HCT116 (cell line): ENCODE measurements around the gene MYEOV. TPM values are rescaled to one million over a fixed set of nuclear protein-coding genes. Genes with fewer than 3 reads are reported as not detected.

ENCODE experiments used
- ATAC-seq: fragments of 200-7000 bp; cut with Tn5 transposase; 2 replicates; pipeline ENCODE4 v1.9.1; 2020; ENCODE audit warnings: mild to moderate bottlenecking, moderate library complexity
- BruUV-seq: library from RNA; stranded (reverse); fragments of 400-500 nt; replicated peaks from 2 replicates; lab custom pipeline; 2021; lab: Mats Ljungman, UMichigan
- CTCF ChIA-PET: fragments of 300-600 bp; sonication (Branson Sonifier 250); formaldehyde crosslinking; loops from one replicate; lab custom pipeline; 2021; ENCODE audit warnings: antibody characterized with exemption; lab: Charles Lee
- POLR2A ChIA-PET: fragments of 300-600, 350-600 bp; sonication (Branson Sonifier 250); formaldehyde crosslinking; loops from one replicate; lab custom pipeline; 2021; ENCODE audit warnings: antibody characterized with exemption; lab: Charles Lee
- RAD21 ChIA-PET, 2 experiments: fragments of 300-600 bp; sonication (Branson Sonifier 250); formaldehyde crosslinking; loops; one replicate each; lab custom pipeline; 2023; ENCODE audit warnings: low total read pairs in 2 of 2; ENCODE audit not compliant: uncharacterized antibody in 2 of 2, unreplicated experiment in 2 of 2, low non-redundant PET in 1 of 2; lab: Charles Lee
- DNase-seq: peaks from one replicate; pipeline ENCODE4 v3.0.0-alpha.2; 2010; ENCODE audit warnings: low read depth, low spot score
- H2AFZ ChIP-seq: fragments of 200-600 bp; shearing (Covaris generic), sonication (generic); 2 replicates; pipeline ENCODE4 v1.6.1; 2017; ENCODE audit warnings: low read depth, mixed run types, mixed read lengths, antibody characterized with exemption, low read length; ENCODE audit not compliant: poor library complexity, severe bottlenecking
- H3K27ac ChIP-seq: 2 replicates; pipeline ENCODE4 v1.5.1; 2012; ENCODE audit warnings: low read depth, low read length
- H3K27me3 ChIP-seq: fragments of 200-600 bp; sonication (generic); 2 replicates; pipeline ENCODE4 v1.6.1; 2016; ENCODE audit warnings: mixed run types, low read length, mixed read lengths; ENCODE audit not compliant: insufficient read depth
- H3K36me3 ChIP-seq, 2 experiments: fragments of 200-500 bp in 1 of 2; fragments of 200-600 bp in 1 of 2; sonication (Bioruptor generic) in 1 of 2; sonication (generic) in 1 of 2; 2 replicates each; pipeline versions ENCODE4 v1.5.1 to v1.6.1; 2014 to 2016; ENCODE audit warnings: low read length in 2 of 2, inconsistent platforms in 1 of 2, mixed read lengths in 1 of 2, mixed run types in 1 of 2; ENCODE audit not compliant: insufficient read depth in 2 of 2, control insufficient read depth in 1 of 2
- H3K4me1 ChIP-seq, 2 experiments: fragments of 200-600 bp in 1 of 2; sonication (generic) in 1 of 2; 2 replicates each; pipeline versions ENCODE4 v1.5.1 to v1.6.1; 2012 to 2017; ENCODE audit warnings: low read length in 2 of 2, inconsistent platforms in 1 of 2, mild to moderate bottlenecking in 1 of 2, mixed read lengths in 1 of 2, mixed run types in 1 of 2, moderate library complexity in 1 of 2; ENCODE audit not compliant: insufficient read depth in 2 of 2, control insufficient read depth in 1 of 2
- H3K4me2 ChIP-seq: fragments of 200-600 bp; sonication (generic); 2 replicates; pipeline ENCODE4 v1.6.1; 2017; ENCODE audit warnings: mixed run types, low read length, mixed read lengths
- H3K4me3 ChIP-seq, 2 experiments: fragments of 200-600 bp in 1 of 2; sonication (generic) in 1 of 2; replicated peaks in 1 of 2; 2 replicates each; pipeline ENCODE4 v1.5.1; 2011 to 2016; ENCODE audit warnings: low read length in 2 of 2, control low read depth in 1 of 2, low read depth in 1 of 2, mild to moderate bottlenecking in 1 of 2, mixed read lengths in 1 of 2, mixed run types in 1 of 2
- H3K79me2 ChIP-seq: fragments of 200-600 bp; sonication (generic); 2 replicates; pipeline ENCODE4 v1.6.1; 2017; ENCODE audit warnings: mild to moderate bottlenecking, mixed run types, low read length, moderate library complexity, mixed read lengths; ENCODE audit not compliant: insufficient read depth
- H3K9ac ChIP-seq: fragments of 200-600 bp; sonication (generic); 2 replicates; pipeline ENCODE4 v1.6.1; 2016; ENCODE audit warnings: low read length, mixed read lengths
- H3K9me2 ChIP-seq: fragments of 200-600 bp; sonication (generic), shearing (Covaris generic); 2 replicates; pipeline ENCODE4 v1.6.1; 2017; ENCODE audit warnings: mixed run types, mild to moderate bottlenecking, moderate library complexity; ENCODE audit not compliant: insufficient read depth
- H3K9me3 ChIP-seq, 2 experiments: fragments of 200-500 bp in 1 of 2; fragments of 200-600 bp in 1 of 2; sonication (Bioruptor generic) in 1 of 2; sonication (generic) in 1 of 2; 2 replicates each; pipeline ENCODE4 v1.6.1; 2014 to 2017; ENCODE audit warnings: low read length in 2 of 2, mixed read lengths in 2 of 2, inconsistent platforms in 1 of 2, low read depth in 1 of 2, mild to moderate bottlenecking in 1 of 2, mixed run types in 1 of 2, moderate library complexity in 1 of 2; ENCODE audit not compliant: control insufficient read depth in 1 of 2, insufficient read depth in 1 of 2
- H4K20me1 ChIP-seq: fragments of 200-600 bp; sonication (generic), shearing (Covaris generic); 2 replicates; pipeline ENCODE4 v1.6.1; 2017; ENCODE audit warnings: mixed run types, mild to moderate bottlenecking, moderate library complexity; ENCODE audit not compliant: insufficient read depth
- ATF3 ChIP-seq: IDR thresholded peaks from 2 replicates; pipeline ENCODE4 v1.6.1; 2012
- CBX3 ChIP-seq: IDR thresholded peaks from 2 replicates; pipeline ENCODE4 v1.6.1; 2012; ENCODE audit warnings: low read depth
- CEBPB ChIP-seq: IDR thresholded peaks from 2 replicates; pipeline ENCODE4 v1.6.1; 2012; ENCODE audit warnings: low read depth
- EGR1 ChIP-seq: IDR thresholded peaks from 2 replicates; pipeline ENCODE4 v1.6.1; 2012; ENCODE audit warnings: low read depth
- ELF1 ChIP-seq: IDR thresholded peaks from 2 replicates; pipeline ENCODE4 v1.6.1; 2012; ENCODE audit warnings: low read depth, borderline replicate concordance
- FOSL1 ChIP-seq: IDR thresholded peaks from 2 replicates; pipeline ENCODE4 v1.6.1; 2012; ENCODE audit warnings: low read depth
- MAX ChIP-seq: IDR thresholded peaks from 2 replicates; pipeline ENCODE4 v1.6.1; 2012
- POLR2A ChIP-seq: IDR thresholded peaks from 2 replicates; pipeline ENCODE4 v1.7.0; 2011; ENCODE audit warnings: borderline replicate concordance; ENCODE audit not compliant: insufficient read depth, insufficient read length; ENCODE audit errors: extremely low read depth
- POLR2AphosphoS5 ChIP-seq: IDR thresholded peaks from 2 replicates; pipeline ENCODE4 v1.6.1; 2011; ENCODE audit warnings: mild to moderate bottlenecking, low read depth, low read length, moderate library complexity
- RAD21 ChIP-seq: IDR thresholded peaks from 2 replicates; pipeline ENCODE4 v1.6.1; 2012; ENCODE audit warnings: low read depth, mild to moderate bottlenecking
- SIN3A ChIP-seq: IDR thresholded peaks from 2 replicates; pipeline ENCODE4 v1.6.1; 2012; ENCODE audit warnings: low read depth
- SP1 ChIP-seq: IDR thresholded peaks from 2 replicates; pipeline ENCODE4 v1.6.1; 2012; ENCODE audit warnings: low read depth
- SRF ChIP-seq: IDR thresholded peaks from 2 replicates; pipeline ENCODE4 v1.6.1; 2012; ENCODE audit warnings: low read depth
- TCF7L2 ChIP-seq: IDR thresholded peaks from 2 replicates; pipeline ENCODE4 v1.7.0; 2011; ENCODE audit warnings: borderline replicate concordance, inconsistent platforms; ENCODE audit not compliant: insufficient read depth, insufficient read length; ENCODE audit errors: extremely low read depth
- YY1 ChIP-seq: IDR thresholded peaks from 2 replicates; pipeline ENCODE4 v1.6.1; 2011; ENCODE audit warnings: low read length, low read depth, moderate library complexity, mild to moderate bottlenecking; ENCODE audit not compliant: insufficient replicate concordance; ENCODE audit errors: extremely low read depth
- ZFX ChIP-seq: fragments of 450-650 bp; IDR thresholded peaks from 2 replicates; pipeline ENCODE4 v1.6.1; 2017
- ZNF274 ChIP-seq: fragments of 200-500 bp; sonication (Bioruptor generic); IDR thresholded peaks from 2 replicates; pipeline ENCODE4 v1.6.1; 2014; ENCODE audit warnings: mild to moderate bottlenecking, low read depth, low read length, inconsistent platforms
- intact Hi-C: fragments of 100-400 bp; cut with micrococcal nuclease; formaldehyde crosslinking; loops from 2 replicates; pipeline ENCODE4 v1.10.0; 2022
- total RNA-seq: library from RNA; stranded (reverse); gene quantifications from one replicate; pipeline ENCODE4 v1.2.1, GENCODE V29; 2021; ENCODE audit not compliant: unreplicated experiment

MYEOV gene
- total RNA-seq, 1 experiment from 2014 or later = 135 TPM

- no peak for TF ChIP-seq ZNF274
These were observed 8.9 kb upstream of the MYEOV start (continued) for GRCh38 chr11:69285091-69285490.

DNA sequence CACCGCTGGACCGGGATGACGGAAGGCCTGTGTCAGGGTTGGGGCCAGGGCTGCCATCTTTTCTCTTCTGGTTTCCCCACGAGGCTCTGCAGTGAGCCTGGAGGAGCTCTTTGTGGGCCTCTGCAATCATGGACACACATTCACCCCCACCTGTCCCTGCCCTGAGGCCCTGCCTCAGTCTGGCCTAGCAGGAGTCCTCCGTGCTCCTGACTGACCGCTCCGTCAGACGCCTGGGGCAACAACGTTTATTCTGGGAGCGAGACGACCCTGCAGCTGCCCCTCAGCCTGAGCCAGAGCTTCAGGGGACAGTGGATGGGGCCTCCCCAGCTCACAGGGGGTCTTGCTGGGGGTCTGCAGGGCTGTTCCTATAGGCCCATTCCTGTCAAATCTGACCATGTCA, 8.2 kb upstream of the MYEOV start:
- H2AFZ ChIP-seq = no peak overlapping the region
- H3K27me3 ChIP-seq = no peaks in the 10 kb centered on the region
- DNase-seq = no peak
- no peaks in the 10 kb centered on the region for H4K20me1 ChIP-seq
- no peaks in the 10 kb centered on the region for H3K9me2 ChIP-seq
- peaks cover 0 to 4% of the 10 kb centered on the region in 2 experiments; a peak in 1 of 4 replicates for H3K9me3 ChIP-seq
- no peak overlapping the region for H3K27ac ChIP-seq
- H3K36me3 ChIP-seq = no peaks in the 10 kb centered on the region
- intact Hi-C loops = no loop called here
- H3K4me2 ChIP-seq = no peak overlapping the region
- POLR2A ChIA-PET = no interaction called here
- H3K4me3 ChIP-seq = no peak overlapping the region
- RAD21 ChIA-PET = no interaction called here
- no TSS peak for BruUV-seq
- TF ChIP-seq POLR2AphosphoS5 (no peak), POLR2A (no peak), ELF1 (no peak), FOSL1 (no peak), EGR1 (no peak), CEBPB (no peak), MAX (no peak), SIN3A (no peak), SRF (no peak), ZNF274 (no peak), SP1 (no peak), RAD21 (no peak), TCF7L2 (no peak), YY1 (no peak), ATF3 (no peak), ZFX (no peak), CBX3 (no peak)
- no peak for ATAC-seq
- no peaks in the 10 kb centered on the region for H3K79me2 ChIP-seq
- H3K4me1 ChIP-seq = peaks cover 9 to 17% of the 10 kb centered on the region in 2 experiments
- no peak overlapping the region for H3K9ac ChIP-seq
- CTCF ChIA-PET = no interaction called here
